HG03103 (cell line): ENCODE data around the gene CFL1.
"Not testable (repeated sequence)": the region's sequence is repeated elsewhere in the genome, so short reads cannot be mapped to it uniquely, and the experiment has no call there.

Experiments used
- ATAC-seq: cut with Tn5 transposase; IDR thresholded peaks from one replicate; pipeline ENCODE4 v1.9.1; 2021; ENCODE audit warnings: low read depth; ENCODE audit not compliant: unreplicated experiment

The CFL1 gene

DNA sequence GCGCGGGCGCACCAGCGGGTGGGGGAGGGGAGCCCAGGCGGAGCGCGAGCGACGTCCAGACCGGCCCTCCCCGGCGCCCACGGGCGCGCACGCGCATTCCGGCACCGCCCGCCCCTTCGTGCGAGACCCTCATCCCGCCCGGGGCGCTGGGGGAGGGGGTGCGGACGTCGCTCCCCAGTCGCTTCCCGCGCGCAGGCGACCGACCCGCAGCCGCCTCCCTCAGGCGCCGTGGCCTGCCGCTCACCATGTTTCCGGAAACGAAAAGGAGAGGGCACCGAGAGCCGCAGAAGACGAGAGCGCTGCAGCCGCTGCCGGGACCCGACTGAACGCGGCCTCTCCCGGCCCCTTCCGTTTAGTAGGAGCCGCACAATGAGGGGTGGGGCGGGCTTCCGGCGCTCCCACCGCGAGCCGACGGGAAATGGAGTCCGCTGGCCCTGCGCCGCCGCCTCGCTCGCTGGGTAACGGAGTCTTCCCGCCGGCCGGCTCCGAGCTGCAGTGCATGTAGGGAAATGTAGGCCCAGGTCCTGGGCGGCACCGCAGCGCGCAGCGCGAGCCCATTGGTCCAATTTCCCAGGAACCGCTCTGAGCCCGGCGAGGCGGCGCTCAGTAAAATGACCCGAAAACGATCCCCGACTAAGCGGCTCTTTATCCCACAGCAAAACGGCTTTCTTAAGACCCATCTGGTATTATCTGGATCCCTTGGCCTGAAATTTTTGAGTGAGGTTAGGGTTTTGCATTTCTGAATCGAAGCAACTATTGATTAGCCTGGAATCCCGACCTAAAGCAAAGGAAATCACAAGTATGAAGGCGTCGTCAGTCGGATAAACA is at the start of gene CFL1:
Gene CFL1, minus strand, starts transcription at position 328 of the 828 bp plus-strand sequence. Its CDS starts 81 bp downstream, at position 247.
- peak; percentile 33 for ATAC-seq

- ATAC-seq, result no peak
Measured at GRCh38 chr11:65906602-65907001, 48.6 kb upstream of the CFL1 start.

DNA sequence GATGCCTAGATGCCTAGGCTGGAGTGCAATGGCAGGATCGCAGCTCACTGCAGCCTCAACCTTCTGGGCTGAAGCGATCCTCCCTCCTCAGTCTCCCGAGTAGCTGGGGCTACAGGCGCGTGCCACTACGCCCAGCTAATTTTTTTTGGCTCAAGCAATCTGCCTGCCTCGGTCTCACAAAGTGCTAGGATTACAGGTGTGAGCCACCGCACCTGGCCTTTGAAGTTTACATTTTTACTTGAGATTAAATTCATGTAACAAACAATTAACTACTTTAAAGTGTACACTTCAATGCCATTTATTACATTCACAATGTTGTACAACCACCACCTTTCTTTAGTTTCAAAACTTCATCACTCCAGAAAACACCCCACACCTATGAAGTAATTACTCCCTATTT is 45.7 kb upstream of the CFL1 start:
- no peak for ATAC-seq

GRCh38 chr11:65903068-65903481 is 45.1 kb upstream of the CFL1 start:
- no peak for ATAC-seq

- ATAC-seq, result no peak
Measured at GRCh38 chr11:65900899-65901180, 42.9 kb upstream of the CFL1 start.

DNA sequence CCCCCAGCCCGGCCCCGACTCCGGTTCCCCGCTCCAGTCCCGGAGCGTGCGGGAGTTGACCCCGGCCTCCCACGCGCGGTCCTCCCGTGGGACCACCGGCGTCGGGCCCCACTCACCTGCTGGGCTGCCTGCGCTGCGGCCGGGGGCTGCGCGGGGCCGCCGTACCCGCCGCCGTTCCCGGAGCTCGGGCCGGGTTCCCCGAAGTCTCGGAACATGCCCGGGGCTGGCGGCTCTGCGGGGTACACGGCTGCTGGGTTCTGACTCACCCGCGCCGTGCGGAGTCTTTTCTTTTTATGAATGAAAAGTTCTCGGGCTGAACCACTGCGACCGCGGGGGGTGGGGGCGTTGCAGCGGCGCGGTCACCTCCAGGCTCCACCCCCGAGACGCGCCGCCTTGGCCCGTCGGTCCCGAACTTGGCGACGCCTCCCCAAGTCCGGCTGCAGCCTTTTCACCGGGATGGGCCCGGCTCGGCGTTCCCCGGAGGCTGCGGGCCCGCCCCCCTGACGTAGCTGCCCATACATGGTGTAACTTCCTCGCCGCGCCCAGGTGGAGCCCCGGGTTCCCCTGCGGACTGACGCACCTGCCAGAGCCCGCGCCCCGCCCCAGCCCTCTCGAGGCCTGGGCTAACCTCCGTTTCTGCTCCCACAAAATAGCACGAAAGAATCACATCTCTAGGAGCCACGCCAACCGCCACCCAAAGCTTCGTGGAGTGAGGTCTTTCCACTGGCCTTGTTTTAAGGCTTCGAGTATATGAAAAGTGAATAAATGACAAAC is 42.3 kb upstream of the CFL1 start, which contains the start of gene FOSL1:
Gene FOSL1, minus strand, starts transcription at position 264 of the 774 bp plus-strand sequence. Its CDS starts 49 bp downstream, at position 215.
- ATAC-seq, result peak; percentile 43

DNA sequence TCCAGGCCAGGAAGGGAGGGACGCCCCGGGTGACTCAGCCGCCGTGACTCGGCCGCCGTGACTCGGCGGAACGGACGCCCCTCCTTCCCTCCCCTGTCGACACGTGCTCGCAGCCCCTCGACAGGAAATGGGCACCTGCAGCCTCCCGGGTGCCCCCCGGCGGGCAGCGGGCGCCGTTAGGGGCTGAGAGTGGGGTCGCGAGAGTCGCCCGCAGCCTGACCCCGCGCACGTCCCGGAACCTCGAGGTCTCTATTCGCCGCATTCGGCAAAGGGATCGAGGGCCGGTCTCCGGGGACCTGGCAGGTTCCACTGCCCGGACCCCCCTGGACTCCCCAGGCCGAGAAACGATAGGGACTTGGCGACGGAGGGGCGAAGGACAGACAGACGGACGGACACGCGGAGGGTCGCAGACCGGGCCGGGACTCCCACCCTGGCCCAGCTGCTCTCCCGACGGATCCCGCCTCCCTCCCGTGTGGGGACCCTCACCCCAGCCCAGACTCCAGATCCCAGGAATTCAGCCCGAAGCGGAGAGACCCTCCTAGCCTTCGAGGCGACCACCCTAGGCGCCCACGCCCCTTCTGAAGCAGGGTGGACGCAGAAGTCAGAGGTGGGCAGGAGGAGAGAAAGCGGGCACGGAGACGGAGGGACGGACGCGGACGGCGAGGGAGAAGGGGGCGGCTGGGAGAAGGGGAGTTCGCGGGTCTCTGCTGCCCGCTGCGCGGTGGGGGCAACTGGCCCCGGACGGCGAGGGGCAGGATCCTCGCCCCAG is 41.6 kb upstream of the CFL1 start:
- no peak for ATAC-seq

- no peak for ATAC-seq
Measured at GRCh38 chr11:65898656-65899355, 40.8 kb upstream of the CFL1 start.

DNA sequence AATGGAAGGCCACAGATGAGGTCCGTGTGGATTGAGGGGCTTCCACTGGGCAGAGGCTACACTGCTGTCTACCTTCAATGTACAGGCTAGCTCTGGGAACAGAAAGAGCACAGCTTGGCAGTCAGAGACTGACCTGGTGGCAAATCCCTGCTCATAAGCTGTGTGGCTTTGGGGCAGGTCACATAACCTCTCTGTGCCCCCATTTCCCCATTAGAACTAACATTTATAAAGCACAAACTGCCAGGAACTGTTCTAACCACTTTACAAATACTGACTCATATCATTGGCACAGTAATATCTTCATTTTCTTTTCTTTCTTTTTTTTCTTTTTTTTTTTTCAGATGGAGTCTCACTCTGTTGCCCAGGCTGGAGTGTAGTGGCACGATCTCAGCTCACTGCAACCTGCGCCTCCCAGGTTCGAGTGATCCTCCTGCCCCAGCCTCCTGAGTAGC is 39.1 kb upstream of the CFL1 start:
- no peak for ATAC-seq

DNA sequence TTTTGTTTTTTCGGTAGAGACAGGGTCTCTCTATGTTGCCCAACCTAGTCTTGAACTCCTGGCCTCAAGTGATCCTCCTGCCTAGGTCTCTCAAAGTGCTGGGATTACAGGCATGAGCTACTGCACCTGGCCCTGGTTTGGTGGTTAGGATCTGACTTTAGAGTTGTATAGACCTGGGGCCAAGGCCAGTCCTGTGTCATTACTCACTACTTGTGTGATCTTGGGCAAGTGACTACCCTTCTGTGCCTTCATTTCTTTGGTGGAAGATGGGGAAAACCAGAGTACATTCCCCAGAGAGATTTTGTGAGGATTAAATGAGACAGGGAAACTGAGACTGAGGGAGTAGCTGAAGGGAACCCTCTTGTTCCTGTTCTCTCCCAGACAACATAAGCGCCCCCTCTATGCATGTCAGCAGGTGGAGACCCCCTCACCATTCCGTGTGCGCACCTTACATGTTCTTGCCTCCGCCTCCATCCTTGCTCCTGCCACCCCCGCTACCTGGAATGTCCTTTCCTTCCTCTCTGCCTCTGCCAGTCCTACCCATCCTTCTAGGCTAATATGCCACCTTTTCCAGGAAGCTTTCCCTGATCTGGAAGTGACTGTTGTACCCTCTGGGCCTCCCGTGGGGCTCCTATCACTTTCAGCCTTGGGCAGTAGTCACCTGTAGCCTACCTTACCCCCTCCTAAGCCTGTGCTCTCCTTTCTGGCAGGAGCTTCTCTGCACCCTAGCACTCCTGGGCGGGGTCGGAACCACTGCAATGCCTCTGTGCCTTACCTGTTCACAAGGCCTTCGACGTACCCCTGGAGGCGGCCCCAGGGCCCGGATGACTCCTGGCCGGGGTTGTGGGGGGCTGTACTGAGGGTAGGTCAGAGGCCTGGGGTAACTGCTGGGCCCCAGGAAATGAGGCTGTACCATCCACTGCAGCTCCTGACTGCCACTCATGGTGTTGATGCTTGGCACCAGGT is 38.3 kb upstream of the CFL1 start:
- no peak for ATAC-seq

DNA sequence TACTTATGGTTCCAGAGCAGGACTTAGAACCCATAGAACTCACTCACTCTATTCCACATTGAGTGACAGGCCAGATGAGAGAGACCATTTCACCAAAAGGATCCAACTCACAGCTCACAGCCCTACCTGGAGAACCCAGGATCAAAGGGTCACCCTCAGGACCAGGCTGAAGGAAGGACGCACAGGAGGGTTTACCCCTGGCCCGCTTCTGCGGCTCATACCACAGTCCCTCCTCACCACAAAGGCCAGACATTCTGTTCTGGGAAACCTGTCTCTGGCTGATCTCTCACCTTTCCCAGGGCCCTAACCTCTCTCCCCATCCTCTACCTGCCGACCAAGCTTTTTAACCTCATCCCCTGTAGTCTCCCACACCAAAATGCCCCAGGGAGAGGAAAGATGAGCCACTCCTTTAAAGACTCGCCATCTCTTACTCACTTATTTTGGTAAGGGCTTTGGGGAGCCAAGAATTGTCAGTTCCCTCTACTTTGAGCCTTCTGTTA is 37.6 kb upstream of the CFL1 start:
- no peak for ATAC-seq

- no peak for ATAC-seq
Measured at GRCh38 chr11:65894034-65894591, 36.1 kb upstream of the CFL1 start.

GRCh38 chr11:65892661-65893317 is 34.8 kb upstream of the CFL1 start:
- no peak for ATAC-seq

DNA sequence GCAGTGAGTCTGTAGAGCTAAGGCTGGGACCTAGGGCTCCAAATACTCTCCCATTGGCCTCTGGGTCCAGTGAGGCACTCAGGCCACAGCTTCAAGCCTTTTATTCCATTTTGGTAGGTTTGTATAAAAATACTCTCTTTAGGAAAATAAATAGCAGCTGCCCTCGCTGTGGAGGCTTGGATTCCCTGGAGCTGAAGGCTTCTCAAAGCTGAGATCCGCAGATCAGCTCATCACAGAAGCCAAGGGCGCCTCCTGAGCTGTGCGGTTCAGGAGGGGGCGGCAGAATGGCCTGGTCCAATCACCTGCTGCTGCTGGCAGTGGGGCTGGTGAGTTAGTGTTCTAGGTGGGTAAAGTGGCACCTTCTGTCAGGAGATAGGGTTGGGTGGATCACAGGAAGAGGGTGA is 34.2 kb upstream of the CFL1 start:
- ATAC-seq, result not testable (repeated sequence)

GRCh38 chr11:65891219-65892136 is 33.5 kb upstream of the CFL1 start:
- no peak for ATAC-seq

DNA sequence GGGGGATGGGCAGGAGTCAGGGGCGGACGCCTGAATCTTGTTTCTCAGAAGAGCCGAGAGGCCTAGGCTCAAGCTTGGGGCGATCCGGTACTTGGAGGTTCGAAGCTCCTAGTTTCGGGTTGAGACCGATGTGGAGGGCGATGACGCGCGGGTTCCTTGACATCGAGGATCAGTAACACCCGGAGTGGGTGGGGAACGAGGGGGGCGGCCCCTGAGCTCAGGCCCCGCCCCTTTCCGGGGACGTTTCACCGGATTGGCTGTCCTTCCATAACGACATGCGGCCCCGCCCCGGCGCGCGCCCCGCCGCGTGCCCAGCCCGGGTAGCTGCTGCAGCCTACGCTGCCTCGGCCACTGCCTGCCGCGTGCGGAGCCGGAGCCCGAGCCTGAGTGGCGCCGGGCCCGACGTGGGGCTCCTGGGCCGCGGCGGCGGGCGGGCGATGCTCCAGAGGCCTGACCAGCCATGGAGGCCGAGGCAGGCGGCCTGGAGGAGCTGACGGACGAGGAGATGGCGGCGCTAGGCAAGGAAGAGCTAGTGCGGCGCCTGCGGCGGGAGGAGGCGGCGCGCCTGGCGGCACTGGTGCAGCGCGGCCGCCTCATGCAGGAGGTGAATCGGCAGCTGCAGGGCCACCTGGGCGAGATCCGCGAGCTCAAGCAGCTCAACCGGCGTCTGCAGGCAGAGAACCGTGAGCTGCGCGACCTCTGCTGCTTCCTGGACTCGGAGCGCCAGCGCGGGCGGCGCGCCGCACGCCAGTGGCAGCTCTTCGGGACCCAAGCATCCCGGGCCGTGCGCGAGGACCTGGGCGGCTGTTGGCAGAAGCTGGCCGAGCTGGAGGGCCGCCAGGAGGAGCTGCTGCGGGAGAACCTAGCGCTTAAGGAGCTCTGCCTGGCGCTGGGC is 32.6 kb upstream of the CFL1 start, which contains the start of gene CCDC85B:
Gene CCDC85B, plus strand, starts transcription at position 350 of the 895 bp plus-strand sequence. Its CDS starts 111 bp downstream, at position 461.
- peak; percentile 35 for ATAC-seq
